ENCODE measurements around the gene YJU2.

DNA sequence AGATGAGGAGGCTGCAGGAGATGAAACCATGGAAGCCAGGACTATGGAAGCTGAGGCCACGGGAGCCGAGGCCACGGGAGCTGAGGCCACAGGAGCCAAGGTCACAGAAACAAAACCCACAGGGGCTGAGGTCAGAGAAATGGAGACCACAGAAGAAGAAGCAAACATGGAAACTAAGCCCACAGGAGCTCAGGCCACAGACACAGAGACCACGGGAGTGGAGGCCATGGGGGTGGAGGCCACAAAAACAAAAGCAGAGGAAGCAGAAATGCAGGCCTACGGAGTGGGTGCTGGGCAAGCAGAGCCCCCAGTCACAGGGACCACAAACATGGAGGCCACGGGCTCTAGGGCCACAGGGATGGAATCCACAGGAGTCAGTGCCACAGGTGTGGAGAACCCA lies 30.0 kb upstream of the YJU2 start:
- no peak for TF ChIP-seq POLR2A (IDR thresholded peaks at IDR 0.05; ENCODE audit: low read depth)
- TF ChIP-seq, protein P1, sequence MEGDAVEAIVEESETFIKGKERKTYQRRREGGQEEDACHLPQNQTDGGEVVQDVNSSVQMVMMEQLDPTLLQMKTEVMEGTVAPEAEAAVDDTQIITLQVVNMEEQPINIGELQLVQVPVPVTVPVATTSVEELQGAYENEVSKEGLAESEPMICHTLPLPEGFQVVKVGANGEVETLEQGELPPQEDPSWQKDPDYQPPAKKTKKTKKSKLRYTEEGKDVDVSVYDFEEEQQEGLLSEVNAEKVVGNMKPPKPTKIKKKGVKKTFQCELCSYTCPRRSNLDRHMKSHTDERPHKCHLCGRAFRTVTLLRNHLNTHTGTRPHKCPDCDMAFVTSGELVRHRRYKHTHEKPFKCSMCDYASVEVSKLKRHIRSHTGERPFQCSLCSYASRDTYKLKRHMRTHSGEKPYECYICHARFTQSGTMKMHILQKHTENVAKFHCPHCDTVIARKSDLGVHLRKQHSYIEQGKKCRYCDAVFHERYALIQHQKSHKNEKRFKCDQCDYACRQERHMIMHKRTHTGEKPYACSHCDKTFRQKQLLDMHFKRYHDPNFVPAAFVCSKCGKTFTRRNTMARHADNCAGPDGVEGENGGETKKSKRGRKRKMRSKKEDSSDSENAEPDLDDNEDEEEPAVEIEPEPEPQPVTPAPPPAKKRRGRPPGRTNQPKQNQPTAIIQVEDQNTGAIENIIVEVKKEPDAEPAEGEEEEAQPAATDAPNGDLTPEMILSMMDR (IDR thresholded peaks at IDR 0.05) = no peak

Data from esophagus muscularis mucosa (tissue), 3 donors.